Epithelial cell of esophagus (primary cell): Measurements from ENCODE around the gene SERPINA1.

ENCODE experiments used
- DNase-seq: peaks from one replicate; pipeline ENCODE4 v3.0.0; 2010; ENCODE audit warnings: low read depth
- H3K4me3 ChIP-seq: 2 replicates; pipeline ENCODE4 v1.5.1; 2011; ENCODE audit warnings: mild to moderate bottlenecking, low read length, control low read depth
- CTCF ChIP-seq: IDR thresholded peaks from 2 replicates; pipeline ENCODE4 v1.5.1; 2011; ENCODE audit warnings: low read depth, mild to moderate bottlenecking, low read length, control low read depth, inconsistent platforms; ENCODE audit not compliant: insufficient read depth; ENCODE audit errors: missing control alignments

The SERPINA1 gene

GRCh38 chr14:94332063-94332583, 56.3 kb downstream of the SERPINA1 start:
- H3K4me3 ChIP-seq = no peak overlapping the region
- no peak for TF ChIP-seq CTCF
- DNase-seq = no peak

GRCh38 chr14:94331462-94331861, 56.9 kb downstream of the SERPINA1 start:
- TF ChIP-seq CTCF = no peak
- H3K4me3 ChIP-seq = no peak overlapping the region
- no peak for DNase-seq

GRCh38 chr14:94330857-94331256, 57.5 kb downstream of the SERPINA1 start:
- no peak overlapping the region for H3K4me3 ChIP-seq
- no peak for DNase-seq
- TF ChIP-seq CTCF = no peak

- TF ChIP-seq CTCF = no peak
- no peak overlapping the region for H3K4me3 ChIP-seq
- DNase-seq = no peak
These were observed 58.0 kb downstream of the SERPINA1 start for GRCh38 chr14:94330432-94330831.

- no peak for DNase-seq
- TF ChIP-seq CTCF = no peak
- no peak overlapping the region for H3K4me3 ChIP-seq
These were observed 58.5 kb downstream of the SERPINA1 start for GRCh38 chr14:94329857-94330256.

- no peak for TF ChIP-seq CTCF
- H3K4me3 ChIP-seq = no peak overlapping the region
- DNase-seq = no peak
These were observed 60.2 kb downstream of the SERPINA1 start for GRCh38 chr14:94328196-94328595.
